Hematopoietic multipotent progenitor cell treated with erythropoietin and hydrocortisone succinate and interleukin-3 and kit ligand, for 4 days (in vitro differentiated cells): ENCODE results near the gene CDC73.

ENCODE experiments used
- DNase-seq: peaks from one replicate; pipeline ENCODE4 v3.0.0-alpha.2; 2015

Gene CDC73

DNA sequence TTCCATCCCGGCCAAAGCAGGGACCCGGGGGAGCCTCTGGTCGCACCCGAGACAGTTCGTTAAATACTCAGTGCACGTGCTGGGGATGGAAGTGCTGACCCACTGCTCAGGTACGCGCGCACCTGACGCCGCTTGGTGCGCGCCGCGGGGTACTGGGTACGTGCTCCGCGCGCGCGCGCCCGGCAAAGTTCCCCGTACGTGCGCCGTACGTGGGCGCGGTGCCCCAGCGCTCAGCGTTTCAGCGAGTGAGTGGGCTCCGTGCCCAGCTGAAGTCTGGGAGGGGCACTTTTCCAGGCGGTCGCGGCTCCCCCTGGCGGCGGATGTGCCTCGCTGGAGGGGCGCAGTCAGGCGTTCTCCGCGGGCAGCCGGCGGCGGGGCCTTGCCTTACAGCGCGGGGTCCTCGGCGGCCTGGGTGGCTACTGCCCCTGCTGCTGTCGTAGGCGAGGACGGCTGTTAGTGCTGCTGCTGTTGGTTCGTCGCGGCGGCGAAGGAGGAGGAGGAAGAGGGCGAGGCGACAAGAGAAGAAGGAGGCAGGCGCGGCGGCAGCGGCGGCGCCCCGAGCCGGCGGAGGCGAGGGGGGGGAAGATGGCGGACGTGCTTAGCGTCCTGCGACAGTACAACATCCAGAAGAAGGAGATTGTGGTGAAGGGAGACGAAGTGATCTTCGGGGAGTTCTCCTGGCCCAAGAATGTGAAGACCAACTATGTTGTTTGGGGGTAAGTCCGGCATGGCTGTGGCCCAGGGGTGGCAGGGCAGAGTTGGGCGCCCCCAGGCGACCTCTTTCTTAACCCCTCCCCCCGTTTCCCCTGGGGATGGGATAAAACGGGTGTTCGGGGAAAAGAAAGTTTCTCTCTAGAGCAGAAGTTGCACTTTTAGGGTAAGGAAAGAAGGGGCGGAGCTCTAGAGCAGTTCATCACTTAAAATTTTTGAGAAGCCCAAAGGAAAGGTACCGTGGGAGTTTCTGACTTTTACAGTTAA is at the start of gene CDC73:
Gene CDC73, plus strand, starts transcription at position 416 of the 978 bp plus-strand sequence. Its CDS starts 170 bp downstream, at position 586.
- peak; percentile 99 for DNase-seq

GRCh38 chr1:193077991-193078390 is 43.8 kb upstream of the CDC73 start:
- DNase-seq: no peak

DNA sequence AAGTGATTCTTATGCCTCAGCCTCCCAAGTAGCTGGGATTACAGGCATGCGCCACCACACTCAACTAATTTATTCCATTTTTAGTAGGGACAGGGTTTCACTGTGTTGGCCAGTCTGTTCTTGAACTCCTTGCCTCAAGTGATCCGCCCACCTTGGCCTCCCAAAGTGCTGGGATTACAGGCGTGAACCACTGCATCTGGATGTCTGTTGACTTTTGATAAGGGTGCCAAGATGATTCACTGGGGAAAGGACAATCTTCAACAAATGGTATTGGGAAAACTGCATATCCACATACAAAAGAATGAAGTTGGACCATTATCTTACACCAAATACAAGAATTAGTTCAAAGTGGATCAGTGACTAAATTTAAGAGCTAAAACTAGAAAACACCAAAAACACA is 42.6 kb upstream of the CDC73 start:
- DNase-seq: no peak

GRCh38 chr1:193083365-193084088 is 38.3 kb upstream of the CDC73 start:
- no peak for DNase-seq

- no peak for DNase-seq
These were observed 36.6 kb upstream of the CDC73 start for GRCh38 chr1:193085263-193085662.

- no peak for DNase-seq
These were observed 35.5 kb upstream of the CDC73 start for GRCh38 chr1:193086342-193086741.

DNA sequence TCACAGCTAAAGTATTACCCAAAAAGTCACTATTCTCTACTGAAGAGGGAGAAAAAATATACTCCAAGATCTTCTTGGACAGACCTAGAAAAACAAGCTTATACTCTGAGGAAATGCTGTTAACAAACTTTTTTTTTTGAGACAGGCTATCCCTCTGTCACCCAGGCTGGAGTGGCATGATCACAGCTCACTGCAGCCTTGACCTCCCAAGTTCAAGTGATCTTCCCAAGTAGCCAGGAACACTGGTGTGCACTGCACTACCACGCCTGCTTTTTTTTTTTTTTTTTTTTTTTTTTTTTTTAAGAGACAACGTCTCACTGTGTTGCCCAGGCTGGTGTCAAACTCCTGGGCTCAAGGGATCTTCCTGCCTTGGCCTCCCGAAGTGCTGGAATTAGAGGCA is 33.9 kb upstream of the CDC73 start:
- no peak for DNase-seq

DNA sequence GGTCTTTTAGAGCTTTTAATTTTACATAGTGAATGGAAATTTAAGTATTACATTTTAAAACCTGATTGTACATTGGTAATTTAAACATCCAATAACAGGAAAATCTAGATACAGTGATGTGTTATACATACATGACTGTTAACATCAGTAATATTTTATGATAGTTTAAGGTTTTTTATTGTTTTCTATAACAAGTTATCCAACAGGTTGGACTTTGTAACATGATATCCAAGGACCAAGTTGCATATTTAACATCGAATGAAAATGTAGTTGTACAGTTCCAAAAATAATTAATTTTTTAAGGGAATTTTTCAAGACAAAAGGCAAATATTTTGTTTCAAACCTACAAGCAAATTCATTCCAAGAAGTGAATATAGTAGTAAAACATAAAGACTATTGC is 31.0 kb upstream of the CDC73 start:
- DNase-seq: no peak

- DNase-seq: no peak
These were observed 27.7 kb upstream of the CDC73 start for GRCh38 chr1:193094112-193094511.

GRCh38 chr1:193102662-193103061 is 19.2 kb upstream of the CDC73 start:
- no peak for DNase-seq

- no peak for DNase-seq
These were observed 17.9 kb upstream of the CDC73 start for GRCh38 chr1:193103759-193104501.

DNA sequence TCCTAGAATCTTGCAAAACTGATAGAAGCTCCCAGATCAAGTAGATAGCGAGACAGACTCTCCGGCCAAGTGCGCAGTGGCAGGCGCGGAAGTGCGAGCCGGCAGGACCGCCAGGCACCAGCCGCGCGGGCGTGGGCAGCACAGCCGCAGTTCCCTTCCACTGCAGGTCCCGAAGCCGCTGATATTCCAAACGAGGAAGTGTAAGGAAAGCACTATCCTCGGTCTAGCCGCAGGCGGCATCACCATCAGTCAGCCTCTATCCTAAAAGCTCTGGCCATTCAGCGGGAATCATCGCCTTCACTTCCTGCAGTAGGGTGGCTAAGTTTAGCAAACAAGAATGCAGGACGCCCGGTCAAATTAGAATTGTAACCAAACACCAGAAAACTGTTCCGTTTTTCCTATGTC is 17.3 kb upstream of the CDC73 start:
- peak; percentile 54 for DNase-seq

DNA sequence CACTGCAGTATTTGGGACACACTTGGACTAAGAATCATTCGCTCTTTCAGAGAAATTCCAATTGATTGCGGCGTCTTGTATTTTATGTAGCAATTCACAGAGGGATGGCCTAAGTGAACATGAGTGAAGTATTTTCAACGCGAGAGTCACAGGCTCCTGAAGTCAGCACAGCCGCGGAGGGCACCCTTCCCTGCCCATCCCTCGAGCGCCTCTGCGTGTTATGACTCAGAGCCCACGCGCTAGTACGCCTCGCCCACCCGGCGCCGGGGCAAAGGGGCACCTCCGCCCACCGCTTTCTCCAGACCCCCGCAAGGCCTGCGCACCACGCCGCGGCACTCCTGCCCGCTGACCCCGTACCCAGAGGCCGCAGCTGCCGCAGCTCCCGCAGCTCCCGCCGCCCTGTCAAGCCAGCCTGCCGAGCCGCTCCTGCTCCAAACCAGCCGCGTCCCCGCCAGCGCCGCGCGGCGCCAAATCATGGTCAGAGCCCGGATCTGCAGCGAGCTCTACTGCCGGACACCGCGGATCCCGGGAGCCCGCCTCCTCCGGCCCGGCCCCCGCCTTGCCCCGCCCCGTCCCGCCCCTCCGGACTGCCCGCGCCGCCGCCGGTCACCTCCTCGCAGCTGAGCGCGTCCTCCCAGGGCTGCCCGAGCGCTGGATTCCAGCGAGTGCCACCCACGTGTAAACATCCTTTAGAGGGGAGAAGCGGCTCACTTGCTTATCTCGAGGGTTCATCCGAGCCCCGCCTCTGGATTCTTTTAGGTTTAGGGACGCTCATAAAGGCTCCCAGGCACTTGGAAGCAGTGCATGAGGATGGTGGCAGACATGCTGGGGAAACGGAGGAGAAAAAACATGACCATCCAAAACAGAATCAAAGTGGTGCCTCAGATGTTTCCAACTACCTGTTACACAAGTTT is 16.7 kb upstream of the CDC73 start, which contains the start of gene GLRX2:
Gene GLRX2, minus strand, starts transcription at position 508 of the 914 bp plus-strand sequence. Its CDS starts 32 bp downstream, at position 476.
- DNase-seq: peak; percentile 94

DNA sequence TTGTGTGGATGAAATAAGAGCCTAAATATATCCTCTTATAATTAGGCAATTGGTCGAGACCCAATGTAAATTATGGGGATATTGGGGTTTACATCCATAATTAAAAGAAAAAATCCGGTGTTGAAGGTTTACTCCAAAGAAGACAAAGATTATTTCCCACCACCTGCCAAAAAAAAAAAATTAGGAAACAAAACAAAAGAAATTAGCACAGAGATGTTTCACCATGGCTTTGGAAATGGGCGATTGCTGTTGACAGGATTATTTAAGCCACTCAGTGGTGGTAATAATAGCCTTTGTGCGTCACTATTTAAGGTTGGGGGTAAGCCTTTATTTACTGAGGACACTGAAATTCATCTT is 16.0 kb upstream of the CDC73 start:
- DNase-seq: peak; percentile 13

DNA sequence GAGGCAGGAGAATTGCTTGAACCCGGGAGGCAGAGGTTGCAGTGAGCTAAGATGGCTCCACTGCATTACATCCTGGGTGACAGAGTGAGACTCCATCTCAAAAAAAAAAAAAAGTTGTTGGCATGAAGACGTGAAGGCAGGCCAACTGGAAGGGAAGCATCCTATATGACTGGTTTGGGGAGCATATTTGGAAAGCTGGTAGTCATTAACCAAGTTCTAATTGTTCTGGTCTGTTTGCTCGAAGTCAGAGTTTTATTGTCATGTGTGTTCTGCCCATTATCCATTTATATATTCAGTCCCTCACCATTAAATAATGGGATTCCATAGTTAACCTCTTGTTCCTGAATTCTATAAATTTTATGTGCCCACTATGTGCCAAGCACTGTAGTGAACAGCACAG is 13.4 kb upstream of the CDC73 start:
- no peak for DNase-seq

DNA sequence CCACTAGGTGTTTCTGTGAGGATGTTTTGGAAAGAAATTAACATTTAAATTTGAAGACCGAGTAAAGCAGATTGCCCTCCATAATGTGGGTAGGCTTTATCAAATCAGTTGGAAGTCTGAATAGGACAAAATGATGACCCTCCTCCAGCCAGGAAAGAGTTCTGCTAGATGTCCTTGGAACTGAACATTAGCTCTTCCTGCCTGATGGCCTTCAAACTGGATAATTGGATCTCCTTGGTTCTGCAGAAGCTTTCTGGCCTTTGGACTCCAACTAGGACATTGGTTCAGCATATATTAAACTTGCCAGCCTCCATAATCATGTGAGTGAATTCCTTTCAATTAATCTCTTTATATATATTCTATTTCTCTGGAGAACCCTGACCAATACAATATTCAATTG is 12.2 kb upstream of the CDC73 start:
- no peak for DNase-seq

- DNase-seq: no peak
These were observed 11.6 kb upstream of the CDC73 start for GRCh38 chr1:193110246-193110645.

- no peak for DNase-seq
These were observed 11.0 kb upstream of the CDC73 start for GRCh38 chr1:193110864-193111263.

DNA sequence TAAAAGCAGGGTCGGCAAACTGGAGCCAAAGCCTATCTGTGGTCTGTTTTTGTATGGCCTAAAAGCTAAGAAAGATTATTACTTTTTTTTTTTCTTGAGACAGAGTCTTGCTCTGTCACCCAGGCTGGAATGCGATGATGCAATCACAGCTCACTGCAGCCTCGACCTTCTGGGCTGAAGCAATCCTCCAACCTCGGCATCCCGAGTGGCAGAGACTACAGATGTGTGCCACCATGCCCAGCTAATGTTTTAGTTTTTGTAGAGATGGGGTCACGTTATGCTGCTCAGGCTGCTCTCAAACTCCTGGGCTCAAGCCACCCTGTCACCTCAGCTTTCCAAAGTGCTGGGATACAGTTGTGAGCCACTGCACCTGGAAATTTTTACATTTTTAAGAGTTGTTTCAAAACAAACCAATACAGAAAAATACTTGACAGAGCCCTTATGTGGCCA is 10.2 kb upstream of the CDC73 start:
- peak; percentile 53 for DNase-seq

- DNase-seq: no peak
These were observed 8.4 kb upstream of the CDC73 start for GRCh38 chr1:193113258-193113991.

DNA sequence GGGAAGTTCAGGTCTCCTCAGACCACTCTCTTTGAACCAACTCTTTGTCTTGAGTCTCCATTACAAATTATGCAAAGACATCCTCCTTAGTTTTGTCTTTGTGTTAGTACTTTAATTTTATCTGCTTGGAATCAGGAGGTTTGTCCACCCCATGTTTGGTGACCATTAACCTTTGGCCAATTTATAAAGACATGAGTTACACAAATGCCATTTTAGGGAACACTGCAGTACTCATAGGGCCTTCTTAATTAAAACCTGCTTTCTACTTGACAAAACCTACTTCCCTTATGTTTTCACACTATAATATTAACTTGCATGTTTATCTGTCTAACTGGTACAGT is 7.9 kb upstream of the CDC73 start:
- no peak for DNase-seq
